Suprapubic skin (tissue), 4 donors: ENCODE data around the gene PRCP. TPM values are rescaled to one million over a fixed set of nuclear protein-coding genes. Genes with fewer than 3 reads are reported as not detected.
"Not testable (repeated sequence)": the region's sequence is repeated elsewhere in the genome, so short reads cannot be mapped to it uniquely, and the experiment has no call there.

Source experiments
- DNase-seq, 2 donors: peaks; one replicate each; pipeline ENCODE4 v3.0.0-alpha.2; 2019; ENCODE audit warnings: low spot score in 2 of 2
- H3K27ac ChIP-seq: fragments of 200-600 bp; sonication (generic); one replicate; pipeline ENCODE4 v1.5.1; 2019
- H3K27me3 ChIP-seq: fragments of 200-600 bp; sonication (generic); one replicate; pipeline ENCODE4 v1.5.1; 2019
- H3K36me3 ChIP-seq: fragments of 200-600 bp; sonication (generic); one replicate; pipeline ENCODE4 v1.5.1; 2019
- H3K4me1 ChIP-seq: fragments of 200-600 bp; sonication (generic); one replicate; pipeline ENCODE4 v1.5.1; 2019
- H3K4me3 ChIP-seq: fragments of 200-600 bp; sonication (generic); one replicate; pipeline ENCODE4 v1.5.1; 2019; ENCODE audit warnings: mild to moderate bottlenecking
- H3K9me3 ChIP-seq: fragments of 200-600 bp; sonication (generic); one replicate; pipeline ENCODE4 v1.5.1; 2019
- CTCF ChIP-seq, 2 donors: fragments of 200-600 bp in 1 of 2; fragments of 450-650 bp in 1 of 2; sonication (generic) in 1 of 2; IDR thresholded peaks; one replicate each; pipeline ENCODE4 v1.5.1; 2016 to 2019; ENCODE audit warnings: antibody characterized with exemption in 2 of 2, mild to moderate bottlenecking in 1 of 2, moderate library complexity in 1 of 2
- EP300 ChIP-seq: sonication (generic); formaldehyde crosslinking; IDR thresholded peaks from one replicate; pipeline ENCODE4 v1.6.1; 2017; ENCODE audit warnings: antibody characterized with exemption
- POLR2A ChIP-seq, 2 donors: fragments of 450-650 bp; IDR thresholded peaks; one replicate each; pipeline ENCODE4 v1.6.1; 2017; ENCODE audit warnings: antibody characterized with exemption in 2 of 2, mild to moderate bottlenecking in 2 of 2, moderate library complexity in 2 of 2
- POLR2AphosphoS5 ChIP-seq, 3 donors: sonication (generic); formaldehyde crosslinking; IDR thresholded peaks; one replicate each; pipeline ENCODE4 v1.6.1; 2017; ENCODE audit warnings: antibody characterized with exemption in 3 of 3
- WGBS: methylation state at CpG from one replicate; pipeline ENCODE4 v1.1.5; 2018; 5-methylcytosine and 5-hydroxymethylcytosine counted together
- total RNA-seq, 4 donors: library from RNA; depleted of rRNA; stranded (reverse); fragments of >200 nt; gene quantifications; one replicate each; pipeline ENCODE4 v1.1.0, GENCODE V29; 2016

PRCP gene
- total RNA-seq, 4 donors from 2014 or later = 36.0 to 50.9 (median 50.4) TPM

- peaks cover 3% of the 10 kb centered on the region for H3K4me1 ChIP-seq
- no peaks in the 10 kb centered on the region for H3K36me3 ChIP-seq
- WGBS = 47% methylated on average over 1 of the region's 1 CpG
- H3K4me3 ChIP-seq = no peak overlapping the region
- no peaks in the 10 kb centered on the region for H3K9me3 ChIP-seq
- H3K27me3 ChIP-seq = no peaks in the 10 kb centered on the region
- TF ChIP-seq EP300 (no peak), CTCF (IDR thresholded peaks at IDR 0.05) (no peak), POLR2A (IDR thresholded peaks at IDR 0.05) (no peak), POLR2AphosphoS5 (IDR thresholded peaks at IDR 0.05) (no peak)
- peak overlapping the region; percentile 15 for H3K27ac ChIP-seq
- no peak for DNase-seq
Observed at GRCh38 chr11:82858556-82859091, 41.6 kb downstream of the PRCP start.

- no peak overlapping the region for H3K27ac ChIP-seq
Observed at GRCh38 chr11:82858133-82858532, 42.1 kb downstream of the PRCP start.

DNA sequence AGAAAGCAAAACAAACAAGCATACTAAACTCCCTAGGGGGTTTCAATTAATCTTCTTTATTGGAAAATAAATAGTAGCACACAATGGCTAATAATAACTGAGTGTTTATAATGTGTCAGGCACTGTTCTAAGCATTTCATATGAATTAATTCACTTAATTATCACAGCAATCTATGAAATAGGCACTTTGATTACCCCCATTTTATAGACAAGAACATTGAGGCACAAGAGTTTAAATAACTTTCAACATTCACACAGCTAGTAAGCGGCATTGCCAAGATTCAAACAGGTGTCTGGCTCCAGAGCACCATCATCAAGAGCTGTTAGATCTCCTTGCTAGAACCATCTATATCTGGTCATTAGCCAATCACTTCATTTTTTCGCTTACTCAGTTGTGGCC, 43.1 kb downstream of the PRCP start:
- DNase-seq = no peak
- Histone ChIP-seq H3K9me3 (no peaks in the 10 kb centered on the region), H3K4me1 (peaks cover 3% of the 10 kb centered on the region), H3K27ac (no peak overlapping the region), H3K36me3 (no peaks in the 10 kb centered on the region), H3K27me3 (no peaks in the 10 kb centered on the region), H3K4me3 (no peak overlapping the region)
- TF ChIP-seq POLR2AphosphoS5 (IDR thresholded peaks at IDR 0.05) (no peak), EP300 (no peak), CTCF (IDR thresholded peaks at IDR 0.05) (no peak), POLR2A (IDR thresholded peaks at IDR 0.05) (no peak)
- WGBS = 98% methylated on average over 2 of the region's 2 CpGs

More at GRCh38 chr11:82858133-82858532, 42.1 kb downstream of the PRCP start:
- Histone ChIP-seq H3K4me3 (no peak overlapping the region), H3K9me3 (no peaks in the 10 kb centered on the region), H3K4me1 (peaks cover 3% of the 10 kb centered on the region), H3K27me3 (no peaks in the 10 kb centered on the region), H3K36me3 (no peaks in the 10 kb centered on the region)
- no peak for DNase-seq
- TF ChIP-seq POLR2A (IDR thresholded peaks at IDR 0.05) (no peak), EP300 (no peak), CTCF (IDR thresholded peaks at IDR 0.05) (no peak), POLR2AphosphoS5 (IDR thresholded peaks at IDR 0.05) (no peak)
- WGBS = 95% methylated on average over 2 of the region's 2 CpGs

- no peak for DNase-seq
- TF ChIP-seq POLR2A (IDR thresholded peaks at IDR 0.05) (no peak), POLR2AphosphoS5 (IDR thresholded peaks at IDR 0.05) (no peak), CTCF (IDR thresholded peaks at IDR 0.05) (no peak), EP300 (no peak)
- no peak overlapping the region for H3K27ac ChIP-seq
- H3K4me1 ChIP-seq = peaks cover 3% of the 10 kb centered on the region
- 95% methylated on average over 2 of the region's 2 CpGs for WGBS
- no peaks in the 10 kb centered on the region for H3K9me3 ChIP-seq
- H3K4me3 ChIP-seq = no peak overlapping the region
- H3K27me3 ChIP-seq = no peaks in the 10 kb centered on the region
- no peaks in the 10 kb centered on the region for H3K36me3 ChIP-seq
Observed at GRCh38 chr11:82855616-82856015, 44.6 kb downstream of the PRCP start.

GRCh38 chr11:82854916-82855315, 45.3 kb downstream of the PRCP start:
- DNase-seq, H3K36me3 ChIP-seq, H3K4me3 ChIP-seq, H3K9me3 ChIP-seq, H3K27me3 ChIP-seq, H3K27ac ChIP-seq, H3K4me1 ChIP-seq: not testable (repeated sequence)
- 93% methylated on average over 1 of the region's 1 CpG for WGBS

GRCh38 chr11:82854242-82854641, 46.0 kb downstream of the PRCP start:
- Histone ChIP-seq H3K4me3 (no peak overlapping the region), H3K4me1 (peaks cover 3% of the 10 kb centered on the region), H3K9me3 (no peaks in the 10 kb centered on the region), H3K27me3 (no peaks in the 10 kb centered on the region), H3K36me3 (peaks cover 10% of the 10 kb centered on the region), H3K27ac (no peak overlapping the region)
- no peak for TF ChIP-seq EP300
- no peak for TF ChIP-seq POLR2A (IDR thresholded peaks at IDR 0.05)
- no peak for TF ChIP-seq CTCF (IDR thresholded peaks at IDR 0.05)
- no peak for TF ChIP-seq POLR2AphosphoS5 (IDR thresholded peaks at IDR 0.05)
- no peak for DNase-seq
